ENCODE measurements around the gene PSD4.

GRCh38 chr2:113242327-113242726, 68.6 kb downstream of the PSD4 start:
- TF ChIP-seq POLR2A (IDR thresholded peaks at IDR 0.05; ENCODE audit: low read depth, low read length) (no peak), POLR2AphosphoS5 (IDR thresholded peaks at IDR 0.05; ENCODE audit: low read depth, low read length) (no peak), TAF1 (IDR thresholded peaks at IDR 0.05; ENCODE audit: low read depth, low read length) (no peak)
